ENCODE data around the gene DNM3. TPM values are rescaled to one million over a fixed set of nuclear protein-coding genes. Genes with fewer than 3 reads are reported as not detected.

Gene DNM3
- polyA plus RNA-seq, 1 donor (not counting 4 experiments of a cell fraction or from before 2014, with no cell fraction given): 2.0 TPM

GRCh38 chr1:172386046-172386445 is 544.7 kb downstream of the DNM3 start:
- H3K9ac ChIP-seq (ENCODE audit: control insufficient read depth, extremely low read depth, insufficient read depth, low read length): no peak overlapping the region
- no peak for FAIRE-seq
- no peaks in the 10 kb centered on the region for H3K9me3 ChIP-seq (ENCODE audit: control insufficient read depth, low read depth, low read length)
- no peaks in the 10 kb centered on the region for H3K9me1 ChIP-seq (ENCODE audit: control insufficient read depth, extremely low read depth, insufficient read depth, low read length)
- DNase-seq (ENCODE audit: low read depth, low spot score): no peak
- no peaks in the 10 kb centered on the region for H3K79me2 ChIP-seq (ENCODE audit: control insufficient read depth, insufficient read depth, low read length)
- dilution Hi-C loops (cut with MboI; ENCODE audit: extremely low pct_ligation_motif_present, low sequenced_read_pairs): no loop called here
- no peaks in the 10 kb centered on the region for H4K20me1 ChIP-seq (ENCODE audit: control insufficient read depth, extremely low read depth, insufficient read depth, low read length)
- no peak overlapping the region for H3K4me3 ChIP-seq (ENCODE audit: control insufficient read depth in 2 of 3, extremely low read depth in 1 of 3, insufficient read depth in 2 of 3, low read depth in 1 of 3, low read length in 3 of 3)
- H3K27me3 ChIP-seq (ENCODE audit: control insufficient read depth, extremely low read depth, insufficient read depth, low read length): no peaks in the 10 kb centered on the region
- no peak overlapping the region for H3K27ac ChIP-seq (ENCODE audit: control insufficient read depth, insufficient read depth, low read length)
- H3K4me1 ChIP-seq (ENCODE audit: control insufficient read depth, extremely low read depth, insufficient read depth, low read length): peaks cover 6% of the 10 kb centered on the region
- TF ChIP-seq CTCF (optimal IDR thresholded peaks at IDR 0.05 in 1 of 3, IDR thresholded peaks at IDR 0.05 in 1 of 3, conservative IDR thresholded peaks at IDR 0.05 in 1 of 3; ENCODE audit: extremely low read depth in 1 of 3, insufficient read depth in 2 of 3, low read length in 3 of 3): no peak
- no peak for TF ChIP-seq EZH2 (IDR thresholded peaks at IDR 0.05; ENCODE audit: low read length)
- no peak overlapping the region for H3K4me2 ChIP-seq (ENCODE audit: control insufficient read depth, extremely low read depth, insufficient read depth, low read depth, low read length)
- no peak overlapping the region for H2AFZ ChIP-seq (ENCODE audit: control insufficient read depth, low read length)
- no peaks in the 10 kb centered on the region for H3K36me3 ChIP-seq (ENCODE audit: control insufficient read depth in 2 of 2, extremely low read depth in 1 of 2, insufficient read depth in 2 of 2, low read length in 2 of 2)

- FAIRE-seq: no peak
- dilution Hi-C loops (cut with MboI; ENCODE audit: extremely low pct_ligation_motif_present, low sequenced_read_pairs): no loop called here
These were observed 547.2 kb downstream of the DNM3 start for GRCh38 chr1:172388490-172388889.

More at GRCh38 chr1:172388490-172388889, 547.2 kb downstream of the DNM3 start:
- H3K4me2 ChIP-seq (ENCODE audit: control insufficient read depth, extremely low read depth, insufficient read depth, low read depth, low read length): no peak overlapping the region
- H3K27me3 ChIP-seq (ENCODE audit: control insufficient read depth, extremely low read depth, insufficient read depth, low read length): no peaks in the 10 kb centered on the region
- no peaks in the 10 kb centered on the region for H3K79me2 ChIP-seq (ENCODE audit: control insufficient read depth, insufficient read depth, low read length)
- no peaks in the 10 kb centered on the region for H4K20me1 ChIP-seq (ENCODE audit: control insufficient read depth, extremely low read depth, insufficient read depth, low read length)
- no peak for DNase-seq (ENCODE audit: low read depth, low spot score)
- H3K4me1 ChIP-seq (ENCODE audit: control insufficient read depth, extremely low read depth, insufficient read depth, low read length): peaks cover 10% of the 10 kb centered on the region
- TF ChIP-seq EZH2 (IDR thresholded peaks at IDR 0.05; ENCODE audit: low read length): no peak
- TF ChIP-seq CTCF (optimal IDR thresholded peaks at IDR 0.05 in 1 of 3, IDR thresholded peaks at IDR 0.05 in 1 of 3, conservative IDR thresholded peaks at IDR 0.05 in 1 of 3; ENCODE audit: extremely low read depth in 1 of 3, insufficient read depth in 2 of 3, low read length in 3 of 3): no peak
- H3K36me3 ChIP-seq (ENCODE audit: control insufficient read depth in 2 of 2, extremely low read depth in 1 of 2, insufficient read depth in 2 of 2, low read length in 2 of 2): no peaks in the 10 kb centered on the region
- H3K4me3 ChIP-seq (ENCODE audit: control insufficient read depth in 2 of 3, extremely low read depth in 1 of 3, insufficient read depth in 2 of 3, low read depth in 1 of 3, low read length in 3 of 3): no peak overlapping the region
- H3K9ac ChIP-seq (ENCODE audit: control insufficient read depth, extremely low read depth, insufficient read depth, low read length): no peak overlapping the region
- H3K9me1 ChIP-seq (ENCODE audit: control insufficient read depth, extremely low read depth, insufficient read depth, low read length): no peaks in the 10 kb centered on the region
- H3K27ac ChIP-seq (ENCODE audit: control insufficient read depth, insufficient read depth, low read length): no peak overlapping the region
- H2AFZ ChIP-seq (ENCODE audit: control insufficient read depth, low read length): no peak overlapping the region
- no peaks in the 10 kb centered on the region for H3K9me3 ChIP-seq (ENCODE audit: control insufficient read depth, low read depth, low read length)
